HG02852 (cell line): ENCODE data around the gene FAM3A.
"Not testable (repeated sequence)": the region's sequence is repeated elsewhere in the genome, so short reads cannot be mapped to it uniquely, and the experiment has no call there.

Source experiments
- ATAC-seq: cut with Tn5 transposase; IDR thresholded peaks from one replicate; pipeline ENCODE4 v1.9.1; 2021; ENCODE audit warnings: mild to moderate bottlenecking, moderate library complexity; ENCODE audit not compliant: unreplicated experiment

FAM3A gene

GRCh38 chrX:154506483-154507332 lies 9.3 kb downstream of the FAM3A start:
- ATAC-seq, result no peak

- ATAC-seq, result no peak
Measured at GRCh38 chrX:154505734-154506133, 10.3 kb downstream of the FAM3A start.

- no peak for ATAC-seq
Measured at GRCh38 chrX:154502989-154503388, 13.0 kb downstream of the FAM3A start.

GRCh38 chrX:154502098-154502497 lies 13.9 kb downstream of the FAM3A start:
- no peak for ATAC-seq

- ATAC-seq, result not testable (repeated sequence)
Measured at GRCh38 chrX:154501423-154501822, 14.6 kb downstream of the FAM3A start.

- not testable (repeated sequence) for ATAC-seq
Measured at GRCh38 chrX:154496591-154497137, 19.4 kb downstream of the FAM3A start.

- no peak for ATAC-seq
Measured at GRCh38 chrX:154495472-154495922, 20.5 kb downstream of the FAM3A start.

GRCh38 chrX:154494715-154495114 lies 21.3 kb downstream of the FAM3A start:
- no peak for ATAC-seq

GRCh38 chrX:154490414-154491083 lies 25.5 kb downstream of the FAM3A start, which contains the start of gene SLC10A3:
Gene SLC10A3 (minus strand): TSS chrX:154490629. CDS start chrX:154488940, 1,689 bp downstream.
- peak; percentile 67 for ATAC-seq

GRCh38 chrX:154490021-154490413 lies 26.0 kb downstream of the FAM3A start:
- ATAC-seq, result peak; percentile 30

- ATAC-seq, result no peak
Measured at GRCh38 chrX:154489182-154489581, 26.9 kb downstream of the FAM3A start.

GRCh38 chrX:154488336-154489075 lies 27.5 kb downstream of the FAM3A start:
- ATAC-seq, result no peak

GRCh38 chrX:154487518-154488290 lies 28.3 kb downstream of the FAM3A start:
- no peak for ATAC-seq

GRCh38 chrX:154486396-154487207 lies 29.4 kb downstream of the FAM3A start, which contains the start of gene UBL4A:
Gene UBL4A (minus strand): TSS chrX:154486615. CDS start chrX:154486584, 31 bp downstream.
- no peak for ATAC-seq

GRCh38 chrX:154486052-154486395 lies 30.0 kb downstream of the FAM3A start:
- ATAC-seq, result no peak

GRCh38 chrX:154485150-154486051 lies 30.6 kb downstream of the FAM3A start:
- no peak for ATAC-seq

- ATAC-seq, result no peak
Measured at GRCh38 chrX:154484255-154485149, 31.5 kb downstream of the FAM3A start.
